Activated CD4-positive, alpha-beta T cell treated with anti-CD3 and anti-CD28 coated beads, Interleukin-2, amount 50 U/mL, for 24 hours (primary cell): ENCODE data around the gene LYRM7.
"Not testable (repeated sequence)": the region's sequence is repeated elsewhere in the genome, so short reads cannot be mapped to it uniquely, and the experiment has no call there.

Source experiments
- DNase-seq, 2 donors: peaks; one replicate each; pipeline ENCODE4 v3.0.0-alpha.2; 2020; ENCODE audit warnings: low read depth in 1 of 2, low spot score in 1 of 2

LYRM7 gene

GRCh38 chr5:131171276-131171810 lies 599 bp downstream of the LYRM7 start:
- peak in 1 of 2 donors; percentile 15 for DNase-seq

- DNase-seq = no peak
Observed at GRCh38 chr5:131180407-131180806, 9.7 kb downstream of the LYRM7 start.

GRCh38 chr5:131182839-131183238 lies 12.1 kb downstream of the LYRM7 start:
- no peak for DNase-seq

GRCh38 chr5:131185523-131186104 lies 14.9 kb downstream of the LYRM7 start:
- no peak for DNase-seq

GRCh38 chr5:131186561-131187256 lies 16.0 kb downstream of the LYRM7 start:
- DNase-seq = no peak

- no peak for DNase-seq
Observed at GRCh38 chr5:131193106-131193505, 22.4 kb downstream of the LYRM7 start.

- DNase-seq = not testable (repeated sequence)
Observed at GRCh38 chr5:131193897-131194296, 23.2 kb downstream of the LYRM7 start.

DNA sequence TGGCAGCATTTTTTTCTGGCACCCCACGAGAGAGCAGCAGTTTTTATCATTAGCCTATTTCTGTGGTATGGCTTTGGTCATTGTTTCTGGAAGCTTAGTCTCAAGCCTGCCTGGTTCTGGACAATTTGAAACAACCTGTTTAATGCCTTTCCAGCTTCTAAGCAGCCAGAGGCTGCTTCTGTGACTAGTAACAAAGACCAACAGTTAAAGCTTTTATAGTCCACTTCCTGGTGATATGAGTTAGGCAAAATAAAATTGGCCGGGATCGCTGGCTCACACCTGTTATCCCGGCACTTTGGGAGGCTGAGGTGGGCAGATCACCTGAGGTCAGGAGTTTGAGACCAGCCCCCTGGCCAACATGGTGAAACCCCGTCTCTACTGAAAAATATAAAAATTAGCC lies 24.0 kb downstream of the LYRM7 start:
- no peak for DNase-seq

GRCh38 chr5:131195696-131196095 lies 25.0 kb downstream of the LYRM7 start:
- no peak for DNase-seq

DNA sequence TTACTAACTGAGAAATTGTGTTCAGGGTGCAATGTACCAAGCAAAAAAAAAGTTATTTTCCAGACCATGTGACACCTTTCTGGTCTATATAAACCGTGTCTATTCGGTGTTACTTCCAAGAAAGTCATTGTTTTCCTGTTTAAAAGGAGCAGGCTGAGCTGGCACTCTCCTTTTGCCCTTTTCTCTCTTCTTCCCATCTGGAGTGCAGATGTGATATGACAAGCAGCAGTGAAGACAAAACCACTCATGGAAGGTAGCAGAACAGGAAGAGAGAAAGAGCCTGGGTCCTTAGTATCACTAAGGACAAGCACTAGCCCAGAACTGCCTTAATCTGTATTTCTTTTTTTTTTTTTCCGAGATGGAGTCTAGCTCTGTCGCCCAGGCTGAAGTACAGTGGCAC lies 25.6 kb downstream of the LYRM7 start:
- no peak for DNase-seq

- DNase-seq = no peak
Observed at GRCh38 chr5:131198625-131199024, 27.9 kb downstream of the LYRM7 start.

- DNase-seq = no peak
Observed at GRCh38 chr5:131200560-131200959, 29.8 kb downstream of the LYRM7 start.

DNA sequence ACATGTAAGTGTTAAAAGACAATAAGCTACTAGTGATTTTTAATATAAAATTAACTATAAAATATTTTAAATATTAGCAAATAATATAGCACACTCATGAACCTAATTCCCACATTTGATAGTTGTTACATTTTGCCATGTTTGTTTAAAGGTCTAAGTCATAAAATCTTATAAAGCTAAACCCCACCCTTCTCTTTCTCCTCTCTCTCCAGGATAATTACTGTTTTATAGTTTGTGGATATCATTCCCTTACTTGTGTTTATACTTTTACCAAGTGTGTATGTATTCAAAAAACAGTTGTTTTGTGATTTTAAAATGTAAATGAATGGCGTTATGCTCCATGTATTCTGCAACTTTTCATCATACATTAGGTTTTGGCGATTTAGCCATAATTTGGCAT lies 34.2 kb downstream of the LYRM7 start:
- DNase-seq = no peak

DNA sequence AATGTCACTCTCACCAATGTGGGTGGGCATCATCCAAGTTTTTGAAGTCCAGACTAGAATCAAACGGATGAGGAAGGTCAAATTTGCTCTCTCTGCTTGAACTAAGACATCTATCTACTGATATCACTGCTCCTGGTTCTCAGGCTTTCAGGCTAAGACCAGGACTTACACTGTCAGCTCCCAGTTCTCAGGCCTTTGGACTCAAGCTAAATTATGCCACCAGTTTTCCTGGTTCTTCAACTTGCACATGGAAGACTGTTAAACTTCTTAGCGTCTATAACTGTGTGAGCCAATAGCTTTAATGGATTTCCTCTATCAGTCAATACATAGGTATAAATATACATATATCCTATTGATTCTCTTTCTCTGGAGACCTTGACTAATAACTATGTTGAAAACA lies 35.3 kb downstream of the LYRM7 start:
- no peak for DNase-seq

DNA sequence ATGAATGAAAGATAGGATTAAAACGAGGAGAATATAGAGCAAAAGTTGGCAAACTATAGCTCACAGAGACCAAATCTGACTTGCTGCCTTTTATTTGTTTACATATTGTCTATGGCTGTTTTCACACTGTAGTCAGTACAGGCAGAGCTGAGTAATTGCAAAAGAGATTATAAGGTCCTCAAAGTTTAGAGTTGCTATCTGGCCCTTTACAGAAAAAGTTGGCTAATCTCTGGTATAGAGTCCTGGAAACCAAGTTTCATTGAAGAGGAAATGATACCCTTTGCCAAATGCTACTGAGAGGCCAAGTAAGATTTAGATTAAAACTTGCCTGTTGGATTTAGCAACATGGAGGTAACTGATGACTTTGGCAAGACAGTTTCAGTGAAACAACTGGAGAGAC lies 36.0 kb downstream of the LYRM7 start:
- no peak for DNase-seq

GRCh38 chr5:131209175-131209505 lies 38.4 kb downstream of the LYRM7 start:
- no peak for DNase-seq

DNA sequence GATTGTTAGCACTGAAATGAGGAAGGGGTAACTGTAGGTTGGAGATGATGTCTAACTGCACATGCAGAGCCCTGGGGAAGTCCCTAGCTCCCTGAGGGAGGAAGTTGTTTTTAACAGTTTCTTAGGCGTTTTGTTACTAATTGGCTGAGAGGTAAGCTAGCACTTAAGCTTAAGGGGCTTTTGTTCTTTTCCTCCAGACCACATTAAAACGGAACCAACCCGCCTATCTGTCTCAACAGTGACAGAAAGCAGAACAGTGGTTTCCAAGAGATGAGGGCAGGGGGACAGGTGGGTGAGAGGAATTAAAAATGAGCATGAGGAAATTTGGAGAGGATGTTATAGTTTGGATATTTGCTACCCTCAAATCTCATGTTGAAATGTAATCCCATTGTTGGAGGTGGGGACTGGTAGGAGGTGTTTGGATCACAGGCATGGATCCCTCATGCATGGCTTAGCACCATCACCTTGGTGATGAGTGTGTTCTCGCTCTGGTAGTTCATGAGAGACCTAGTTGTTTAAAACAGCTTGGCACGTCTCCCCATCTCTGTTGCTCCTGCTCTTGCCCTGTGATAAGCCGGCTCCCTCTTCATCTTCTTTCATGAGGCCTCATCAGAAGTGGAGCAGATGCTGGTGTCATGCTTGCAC lies 38.9 kb downstream of the LYRM7 start:
- peak in 1 of 2 donors; percentile 53 for DNase-seq

GRCh38 chr5:131210151-131210510 lies 39.4 kb downstream of the LYRM7 start:
- no peak for DNase-seq

- no peak for DNase-seq
Observed at GRCh38 chr5:131211669-131212068, 40.9 kb downstream of the LYRM7 start.

- no peak for DNase-seq
Observed at GRCh38 chr5:131212471-131213021, 41.8 kb downstream of the LYRM7 start.

GRCh38 chr5:131214609-131215227 lies 44.0 kb downstream of the LYRM7 start:
- DNase-seq = no peak

DNA sequence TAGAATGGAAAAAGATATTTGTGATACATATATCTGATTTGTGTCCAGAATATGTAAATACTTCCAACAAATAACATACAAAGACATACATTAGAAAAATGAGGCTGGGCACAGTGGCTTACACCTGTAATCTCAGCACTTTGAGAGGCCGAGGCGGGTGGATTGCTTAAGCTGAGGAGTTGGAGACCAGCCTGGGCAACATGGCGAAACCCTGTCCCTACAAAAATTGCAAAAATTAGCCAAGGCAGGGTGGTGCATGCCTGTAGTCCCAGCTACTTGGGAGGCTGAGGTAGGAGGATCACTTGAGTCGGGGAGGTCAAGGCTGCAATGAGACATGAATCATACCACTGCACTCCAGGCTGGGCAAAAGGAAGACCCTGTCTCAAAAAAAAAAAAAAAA lies 47.0 kb downstream of the LYRM7 start:
- no peak for DNase-seq
